ENCODE data around the gene ADAM15.

GRCh38 chr1:155106862-155107261 is 55.7 kb downstream of the ADAM15 start:
- TF ChIP-seq, protein P1, sequence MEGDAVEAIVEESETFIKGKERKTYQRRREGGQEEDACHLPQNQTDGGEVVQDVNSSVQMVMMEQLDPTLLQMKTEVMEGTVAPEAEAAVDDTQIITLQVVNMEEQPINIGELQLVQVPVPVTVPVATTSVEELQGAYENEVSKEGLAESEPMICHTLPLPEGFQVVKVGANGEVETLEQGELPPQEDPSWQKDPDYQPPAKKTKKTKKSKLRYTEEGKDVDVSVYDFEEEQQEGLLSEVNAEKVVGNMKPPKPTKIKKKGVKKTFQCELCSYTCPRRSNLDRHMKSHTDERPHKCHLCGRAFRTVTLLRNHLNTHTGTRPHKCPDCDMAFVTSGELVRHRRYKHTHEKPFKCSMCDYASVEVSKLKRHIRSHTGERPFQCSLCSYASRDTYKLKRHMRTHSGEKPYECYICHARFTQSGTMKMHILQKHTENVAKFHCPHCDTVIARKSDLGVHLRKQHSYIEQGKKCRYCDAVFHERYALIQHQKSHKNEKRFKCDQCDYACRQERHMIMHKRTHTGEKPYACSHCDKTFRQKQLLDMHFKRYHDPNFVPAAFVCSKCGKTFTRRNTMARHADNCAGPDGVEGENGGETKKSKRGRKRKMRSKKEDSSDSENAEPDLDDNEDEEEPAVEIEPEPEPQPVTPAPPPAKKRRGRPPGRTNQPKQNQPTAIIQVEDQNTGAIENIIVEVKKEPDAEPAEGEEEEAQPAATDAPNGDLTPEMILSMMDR (IDR thresholded peaks at IDR 0.05; ENCODE audit: low read length), result no peak
- no peak for TF ChIP-seq EZH2 (IDR thresholded peaks at IDR 0.05; ENCODE audit: borderline replicate concordance, low read length)

Measured in OCI-LY1 (cell line).